Fibroblast of mammary gland (primary cell): ENCODE measurements around the gene PSMA5.

Experiments
- DNase-seq: peaks from one replicate; pipeline ENCODE4 v3.0.0-alpha.2; 2010; ENCODE audit warnings: low read depth
- H3K4me3 ChIP-seq: 2 replicates; pipeline ENCODE4 v1.5.1; 2011; ENCODE audit warnings: low read depth, mild to moderate bottlenecking, low read length, moderate library complexity; ENCODE audit not compliant: control insufficient read depth
- CTCF ChIP-seq: conservative IDR thresholded peaks from 2 replicates; pipeline ENCODE4 v1.5.1; 2011; ENCODE audit warnings: low read depth, low read length, inconsistent platforms; ENCODE audit not compliant: control insufficient read depth, insufficient read depth

The PSMA5 gene

GRCh38 chr1:109361069-109361468, 65.2 kb downstream of the PSMA5 start:
- DNase-seq: no peak
- TF ChIP-seq CTCF: no peak
- H3K4me3 ChIP-seq: no peak overlapping the region

GRCh38 chr1:109357616-109358015, 68.6 kb downstream of the PSMA5 start:
- H3K4me3 ChIP-seq: no peak overlapping the region
- no peak for TF ChIP-seq CTCF
- no peak for DNase-seq

- no peak for DNase-seq
- no peak overlapping the region for H3K4me3 ChIP-seq
Observed at GRCh38 chr1:109356915-109357314, 69.3 kb downstream of the PSMA5 start.

GRCh38 chr1:109356505-109356904, 69.7 kb downstream of the PSMA5 start:
- no peak for DNase-seq
- no peak for TF ChIP-seq CTCF
- no peak overlapping the region for H3K4me3 ChIP-seq

More at GRCh38 chr1:109356915-109357314, 69.3 kb downstream of the PSMA5 start:
- TF ChIP-seq CTCF: no peak

- no peak for TF ChIP-seq CTCF
- DNase-seq: no peak
- H3K4me3 ChIP-seq: no peak overlapping the region
Observed at GRCh38 chr1:109354929-109355328, 71.3 kb downstream of the PSMA5 start.

- H3K4me3 ChIP-seq: no peak overlapping the region
- TF ChIP-seq CTCF: no peak
- no peak for DNase-seq
Observed at GRCh38 chr1:109351457-109351856, 74.8 kb downstream of the PSMA5 start.

- DNase-seq: peak; percentile 12
- H3K4me3 ChIP-seq: no peak overlapping the region
- no peak for TF ChIP-seq CTCF
Observed at GRCh38 chr1:109350655-109351054, 75.6 kb downstream of the PSMA5 start.
